Memory B cell (primary cell): Measurements from ENCODE around the gene NFIA.

ENCODE experiments used
- ATAC-seq: fragments of 150-1000 bp; cut with Tn5 transposase; 2 replicates; pipeline ENCODE4 v1.10.0; 2021; ENCODE audit warnings: low read depth, mild to moderate bottlenecking, moderate library complexity
- DNase-seq, 2 donors: peaks; one replicate each; pipeline ENCODE4 v3.0.0; 2022; ENCODE audit warnings: low spot score in 2 of 2
- H3K27ac Mint-ChIP-seq: one replicate; pipeline ENCODE4 v1.8.0; 2022; ENCODE audit warnings: mild to moderate bottlenecking, moderate library complexity, mixed read lengths
- H3K27me3 Mint-ChIP-seq: one replicate; pipeline ENCODE4 v1.8.0; 2022; ENCODE audit warnings: mixed read lengths
- H3K36me3 Mint-ChIP-seq: one replicate; pipeline ENCODE4 v1.8.0; 2022; ENCODE audit warnings: mild to moderate bottlenecking, mixed read lengths
- H3K4me1 Mint-ChIP-seq: one replicate; pipeline ENCODE4 v1.8.0; 2022; ENCODE audit warnings: mixed read lengths
- H3K4me3 Mint-ChIP-seq: one replicate; pipeline ENCODE4 v1.8.0; 2022; ENCODE audit warnings: mild to moderate bottlenecking, moderate library complexity, mixed read lengths
- H3K9me3 Mint-ChIP-seq: one replicate; pipeline ENCODE4 v1.8.0; 2022; ENCODE audit warnings: mixed read lengths

Gene NFIA

GRCh38 chr1:61167309-61167708, 84.9 kb downstream of the NFIA start:
- H3K4me1 Mint-ChIP-seq, result no peaks in the 10 kb centered on the region
- no peak overlapping the region for H3K27ac Mint-ChIP-seq

DNA sequence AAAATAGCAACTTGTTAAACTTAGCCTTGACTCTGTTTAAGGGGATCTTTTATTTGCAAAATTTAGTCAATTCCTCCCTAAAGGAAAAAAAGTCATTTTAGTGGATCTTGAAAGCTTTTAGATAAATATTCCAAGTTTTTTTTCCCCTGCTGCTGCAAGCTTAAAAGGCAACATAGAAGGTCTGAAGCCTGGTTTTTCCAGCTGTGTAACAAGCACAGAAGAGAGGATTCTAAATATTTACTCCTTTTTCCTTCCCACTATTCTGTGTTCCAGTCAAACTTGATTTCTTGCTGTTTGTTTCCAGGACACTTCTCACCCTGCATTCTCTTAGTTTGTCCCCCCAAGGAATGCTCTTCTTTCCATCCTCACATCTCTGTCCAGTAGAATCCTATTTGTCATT, 86.7 kb downstream of the NFIA start:
- Mint-ChIP-seq H3K4me3 (no peak overlapping the region), H3K4me1 (no peaks in the 10 kb centered on the region), H3K36me3 (no peaks in the 10 kb centered on the region), H3K9me3 (no peaks in the 10 kb centered on the region), H3K27me3 (peaks cover 2% of the 10 kb centered on the region), H3K27ac (no peak overlapping the region)
- ATAC-seq (no peak), DNase-seq (no peak)

More at GRCh38 chr1:61167309-61167708, 84.9 kb downstream of the NFIA start:
- Mint-ChIP-seq H3K36me3 (no peaks in the 10 kb centered on the region), H3K9me3 (no peaks in the 10 kb centered on the region), H3K4me3 (no peak overlapping the region), H3K27me3 (peaks cover 2% of the 10 kb centered on the region)
- DNase-seq (no peak), ATAC-seq (no peak)

- no peaks in the 10 kb centered on the region for H3K9me3 Mint-ChIP-seq
- ATAC-seq (no peak), DNase-seq (no peak)
- no peaks in the 10 kb centered on the region for H3K36me3 Mint-ChIP-seq
- no peaks in the 10 kb centered on the region for H3K4me1 Mint-ChIP-seq
- no peak overlapping the region for H3K4me3 Mint-ChIP-seq
- H3K27me3 Mint-ChIP-seq, result peaks cover 2% of the 10 kb centered on the region
- no peak overlapping the region for H3K27ac Mint-ChIP-seq
Observed at GRCh38 chr1:61169634-61170033, 87.3 kb downstream of the NFIA start.

GRCh38 chr1:61170328-61171238, 88.2 kb downstream of the NFIA start:
- peaks cover 2% of the 10 kb centered on the region for H3K27me3 Mint-ChIP-seq
- no peaks in the 10 kb centered on the region for H3K36me3 Mint-ChIP-seq
- no peak overlapping the region for H3K27ac Mint-ChIP-seq
- ATAC-seq (no peak), DNase-seq (no peak)
- no peaks in the 10 kb centered on the region for H3K4me1 Mint-ChIP-seq
- no peaks in the 10 kb centered on the region for H3K9me3 Mint-ChIP-seq
- no peak overlapping the region for H3K4me3 Mint-ChIP-seq

DNA sequence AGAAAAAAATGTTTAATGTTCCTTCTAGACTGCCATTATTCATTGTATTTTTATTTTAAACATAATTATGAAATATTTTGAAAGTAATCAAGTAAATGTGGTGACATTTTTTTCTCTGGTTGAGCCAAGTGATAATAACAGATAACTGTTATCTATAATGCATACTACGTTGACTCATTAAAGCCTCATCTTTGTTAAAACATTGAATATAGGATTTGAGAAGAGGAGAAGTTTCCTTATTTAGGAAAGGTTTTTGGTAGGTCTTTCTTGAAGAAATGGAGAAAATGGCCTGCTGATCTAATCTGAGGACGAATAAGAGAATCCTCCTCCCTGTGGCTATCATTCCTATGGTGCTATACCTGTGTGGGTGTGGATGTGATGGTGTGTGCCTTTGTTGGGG, 89.0 kb downstream of the NFIA start:
- ATAC-seq, result no peak
- Mint-ChIP-seq H3K36me3 (no peaks in the 10 kb centered on the region), H3K27me3 (peaks cover 6% of the 10 kb centered on the region), H3K4me1 (no peaks in the 10 kb centered on the region), H3K9me3 (no peaks in the 10 kb centered on the region), H3K27ac (no peak overlapping the region), H3K4me3 (no peak overlapping the region)
- DNase-seq, result no peak

- Mint-ChIP-seq H3K9me3 (no peaks in the 10 kb centered on the region), H3K36me3 (no peaks in the 10 kb centered on the region), H3K4me1 (no peaks in the 10 kb centered on the region), H3K27me3 (peaks cover 6% of the 10 kb centered on the region), H3K4me3 (no peak overlapping the region), H3K27ac (no peak overlapping the region)
- no peak for ATAC-seq
- DNase-seq, result no peak
Observed at GRCh38 chr1:61171974-61172373, 89.6 kb downstream of the NFIA start.

GRCh38 chr1:61173118-61173517, 90.8 kb downstream of the NFIA start:
- H3K36me3 Mint-ChIP-seq, result no peaks in the 10 kb centered on the region
- ATAC-seq (no peak), DNase-seq (no peak)
- H3K4me3 Mint-ChIP-seq, result no peak overlapping the region
- H3K4me1 Mint-ChIP-seq, result no peaks in the 10 kb centered on the region
- H3K27ac Mint-ChIP-seq, result no peak overlapping the region
- H3K27me3 Mint-ChIP-seq, result peaks cover 6% of the 10 kb centered on the region
- H3K9me3 Mint-ChIP-seq, result no peaks in the 10 kb centered on the region

DNA sequence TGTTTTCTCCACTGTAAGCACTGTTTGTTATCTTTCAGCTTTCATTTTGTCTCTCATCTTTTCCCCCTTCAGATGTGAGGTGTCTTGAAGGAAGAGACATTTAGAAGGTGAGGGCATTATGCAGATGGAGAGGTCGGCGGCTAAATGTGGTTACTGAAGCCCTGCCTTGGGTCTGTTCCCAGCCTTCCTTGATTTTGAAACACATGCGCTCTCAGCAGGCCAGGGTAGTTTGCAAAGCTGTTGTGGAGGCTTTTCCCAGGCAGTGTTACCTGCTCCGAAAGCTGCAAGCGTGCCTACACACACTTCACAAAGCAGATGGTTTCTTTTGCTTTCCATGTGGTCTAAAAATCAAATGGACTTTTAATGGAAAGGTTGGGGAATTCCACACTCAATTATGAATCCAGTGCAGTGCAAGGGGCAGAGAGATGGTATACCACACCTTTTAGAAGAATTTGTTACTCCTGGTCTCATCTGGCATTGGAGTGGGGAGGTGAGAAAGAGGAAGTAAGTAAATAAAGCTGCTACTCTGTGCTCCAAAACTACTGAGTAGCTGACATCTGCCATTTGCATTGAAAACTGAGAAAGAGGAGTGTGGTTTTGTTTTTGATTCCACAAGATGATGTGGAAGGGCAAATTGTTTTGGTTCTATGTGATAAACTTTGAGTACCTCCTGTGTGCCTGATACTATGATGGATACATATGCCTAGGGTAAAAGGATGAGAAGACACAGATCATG, 91.9 kb downstream of the NFIA start:
- Mint-ChIP-seq H3K9me3 (no peaks in the 10 kb centered on the region), H3K4me3 (no peak overlapping the region), H3K27ac (no peak overlapping the region), H3K36me3 (no peaks in the 10 kb centered on the region), H3K27me3 (peaks cover 8% of the 10 kb centered on the region), H3K4me1 (no peaks in the 10 kb centered on the region)
- ATAC-seq, result no peak
- DNase-seq, result no peak

- no peak for DNase-seq
- no peaks in the 10 kb centered on the region for H3K36me3 Mint-ChIP-seq
- H3K4me1 Mint-ChIP-seq, result no peaks in the 10 kb centered on the region
- H3K4me3 Mint-ChIP-seq, result no peak overlapping the region
- peaks cover 6% of the 10 kb centered on the region for H3K27me3 Mint-ChIP-seq
- no peak for ATAC-seq
- no peak overlapping the region for H3K27ac Mint-ChIP-seq
- no peaks in the 10 kb centered on the region for H3K9me3 Mint-ChIP-seq
Observed at GRCh38 chr1:61175976-61176375, 93.6 kb downstream of the NFIA start.

DNA sequence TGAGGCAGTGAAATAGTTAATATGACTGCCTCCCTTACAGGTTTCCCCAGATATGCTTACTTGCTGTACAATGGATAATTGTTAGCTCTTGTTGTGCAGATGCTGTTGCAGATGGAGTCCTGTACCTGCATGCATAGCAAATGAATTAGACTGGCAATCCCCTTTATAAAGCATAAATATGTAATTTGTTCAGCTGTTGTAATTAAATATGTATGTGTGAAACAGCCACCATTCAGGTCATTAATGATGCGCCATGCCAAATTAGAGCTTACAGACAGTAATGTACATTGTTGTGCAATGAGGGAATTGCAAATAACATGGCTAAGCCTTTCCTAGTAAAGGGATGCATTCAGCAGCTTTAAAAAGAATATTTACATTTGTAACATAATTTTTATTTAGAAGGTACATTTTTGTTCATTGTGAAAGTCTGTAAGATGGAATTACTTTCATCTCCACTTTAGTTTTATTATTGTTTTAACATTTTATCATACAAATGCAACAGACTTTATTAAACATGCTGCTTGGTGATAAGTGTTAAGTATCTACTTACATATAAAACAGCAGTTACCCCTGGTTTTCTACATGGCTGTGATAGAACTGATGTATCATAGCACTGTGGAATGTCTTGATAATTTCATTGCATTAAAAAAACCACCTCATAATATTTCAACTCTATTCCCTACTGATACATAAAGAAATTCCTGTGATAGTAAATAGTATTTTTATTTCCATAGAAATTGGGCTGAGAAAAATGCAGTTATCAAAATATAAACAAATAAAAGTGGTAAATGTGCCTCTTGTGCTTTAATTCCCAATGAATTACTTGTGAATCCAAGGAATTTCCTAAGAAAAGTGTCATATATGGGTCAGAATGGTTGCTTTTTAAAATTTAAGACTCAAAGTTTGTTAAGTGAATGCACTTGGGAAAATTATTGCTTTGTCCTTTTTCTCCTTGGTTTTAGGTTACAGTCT, 99.0 kb downstream of the NFIA start:
- no peak for ATAC-seq
- Mint-ChIP-seq H3K27ac (no peak overlapping the region), H3K4me3 (no peak overlapping the region), H3K9me3 (no peaks in the 10 kb centered on the region), H3K36me3 (no peaks in the 10 kb centered on the region), H3K4me1 (no peaks in the 10 kb centered on the region), H3K27me3 (peaks cover 4% of the 10 kb centered on the region)
- DNase-seq, result no peak

GRCh38 chr1:61182049-61182448, 99.7 kb downstream of the NFIA start:
- no peaks in the 10 kb centered on the region for H3K4me1 Mint-ChIP-seq
- H3K4me3 Mint-ChIP-seq, result no peak overlapping the region
- no peaks in the 10 kb centered on the region for H3K36me3 Mint-ChIP-seq
- ATAC-seq (no peak), DNase-seq (no peak)
- no peaks in the 10 kb centered on the region for H3K9me3 Mint-ChIP-seq
- H3K27ac Mint-ChIP-seq, result no peak overlapping the region
- peaks cover 4% of the 10 kb centered on the region for H3K27me3 Mint-ChIP-seq

DNA sequence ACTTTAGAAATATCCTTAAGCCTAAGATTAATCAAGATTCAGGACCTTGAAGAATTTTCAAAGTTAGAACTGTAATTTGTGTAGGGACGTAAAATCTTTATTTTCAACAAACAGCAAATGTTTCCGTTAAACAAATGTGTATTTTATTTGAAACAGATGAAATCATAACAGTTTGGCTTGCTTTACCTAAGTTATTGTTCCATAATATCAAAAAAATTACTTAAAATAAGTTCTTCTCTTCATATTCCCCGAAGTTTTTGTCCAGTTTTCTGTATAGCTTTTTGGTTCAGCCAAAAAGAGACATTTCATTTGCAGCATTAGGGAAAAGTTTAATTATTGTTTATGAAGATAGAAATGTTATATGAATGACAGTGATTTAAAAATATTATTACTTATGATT, 100.1 kb downstream of the NFIA start:
- Mint-ChIP-seq H3K27ac (no peak overlapping the region), H3K36me3 (no peaks in the 10 kb centered on the region)
- ATAC-seq, result no peak

GRCh38 chr1:61183471-61184039, 101.2 kb downstream of the NFIA start:
- ATAC-seq (no peak), DNase-seq (no peak)
- H3K9me3 Mint-ChIP-seq, result no peaks in the 10 kb centered on the region

More for the DNA sequence above, 100.1 kb downstream of the NFIA start:
- Mint-ChIP-seq H3K4me3 (no peak overlapping the region), H3K4me1 (no peaks in the 10 kb centered on the region), H3K9me3 (no peaks in the 10 kb centered on the region), H3K27me3 (peaks cover 4% of the 10 kb centered on the region)
- no peak for DNase-seq

More at GRCh38 chr1:61183471-61184039, 101.2 kb downstream of the NFIA start:
- Mint-ChIP-seq H3K27ac (no peak overlapping the region), H3K36me3 (no peaks in the 10 kb centered on the region), H3K27me3 (peaks cover 4% of the 10 kb centered on the region), H3K4me3 (no peak overlapping the region), H3K4me1 (no peaks in the 10 kb centered on the region)
